K562 (cell line): ENCODE measurements around the gene CAPN5. TPM values are rescaled to one million over a fixed set of nuclear protein-coding genes. Genes with fewer than 3 reads are reported as not detected.

Experiments used
- ATAC-seq: fragments of 200-7000 bp; cut with Tn5 transposase; 3 replicates; pipeline ENCODE4 v1.9.1; 2020; ENCODE audit warnings: moderate library complexity
- BruUV-seq: library from RNA; stranded (reverse); fragments of 400-500 nt; replicated peaks from 2 replicates; lab custom pipeline; 2021; lab: Mats Ljungman, UMichigan
- CTCF ChIA-PET: fragments of 300-600 bp; formaldehyde crosslinking; extraction: SDS; loops from one replicate; lab custom pipeline; 2021; ENCODE audit warnings: low intra/inter-chr PET ratio; lab: Yijun Ruan, JAX
- POLR2A ChIA-PET: fragments of 300-600, 350-650 bp; sonication (Branson Sonifier 250); formaldehyde crosslinking; extraction: SDS; loops from one replicate; lab custom pipeline; 2021; ENCODE audit warnings: antibody characterized with exemption, inconsistent platforms; lab: Yijun Ruan, JAX
- DNase-seq, 4 experiments: peaks; one replicate each; pipeline versions ENCODE4 v3.0.0 to v3.0.0-alpha.2; 2011 to 2018; ENCODE audit warnings: low spot score in 3 of 4, mixed read lengths in 3 of 4; ENCODE audit errors: extremely low read depth in 1 of 4
- FAIRE-seq: peaks from 2 replicates; lab custom pipeline; 2011; peaks lifted over from hg19 to GRCh38; lab: Jason Lieb, UNC
- H2AFZ ChIP-seq: 2 replicates; pipeline ENCODE4 v1.6.0; 2011; ENCODE audit warnings: low read depth, low read length, control low read depth, inconsistent platforms
- H3K27ac ChIP-seq: fragments of 200-600 bp; 3 replicates; pipeline ENCODE4 v1.8.0; 2011; ENCODE audit warnings: low read depth, mild to moderate bottlenecking, control low read depth, inconsistent platforms, low read length, moderate library complexity, mixed read lengths; ENCODE audit errors: extremely low read depth
- H3K27me3 ChIP-seq, 2 experiments: fragments of 300-600 bp in 1 of 2; 2 replicates in 1 of 2; 3 replicates in 1 of 2; pipeline versions ENCODE4 v1.6.0 to v1.8.0; 2011; ENCODE audit warnings: inconsistent platforms in 2 of 2, low read length in 2 of 2, mild to moderate bottlenecking in 1 of 2, mixed read lengths in 1 of 2, moderate library complexity in 1 of 2; ENCODE audit not compliant: control insufficient read depth in 2 of 2, insufficient read depth in 2 of 2
- H3K36me3 ChIP-seq: fragments of 300-600 bp; 3 replicates; pipeline ENCODE4 v1.8.0; 2011; ENCODE audit warnings: mild to moderate bottlenecking, low read length, inconsistent platforms; ENCODE audit not compliant: control insufficient read depth, insufficient read depth
- H3K4me1 ChIP-seq, 2 experiments: fragments of 200-600 bp in 1 of 2; replicated peaks in 1 of 2; 2 replicates in 1 of 2; 3 replicates in 1 of 2; pipeline versions ENCODE4 v1.5.1 to v1.8.0; 2011; ENCODE audit warnings: inconsistent platforms in 2 of 2, low read length in 2 of 2, mild to moderate bottlenecking in 1 of 2, mixed read lengths in 1 of 2, moderate library complexity in 1 of 2; ENCODE audit not compliant: control insufficient read depth in 2 of 2, insufficient read depth in 2 of 2
- H3K4me2 ChIP-seq: 2 replicates; pipeline ENCODE4 v1.6.1; 2011; ENCODE audit warnings: low read length, control low read depth, inconsistent platforms, mixed read lengths; ENCODE audit not compliant: insufficient read depth
- H3K4me3 ChIP-seq: fragments of 200-600 bp; sonication (generic), shearing (Covaris generic); 2 replicates; pipeline ENCODE4 v1.5.1; 2016; ENCODE audit warnings: control low read depth, inconsistent platforms
- H3K79me2 ChIP-seq: fragments of 200-600 bp; 3 replicates; pipeline ENCODE4 v1.8.0; 2011; ENCODE audit warnings: low read length, inconsistent platforms; ENCODE audit not compliant: control insufficient read depth, insufficient read depth
- H3K9ac ChIP-seq, 2 experiments: 2 replicates each; pipeline versions ENCODE4 v1.6.0 to v1.6.1; 2011; ENCODE audit warnings: low read depth in 2 of 2, low read length in 2 of 2, control low read depth in 1 of 2, inconsistent platforms in 1 of 2, mild to moderate bottlenecking in 1 of 2, mixed read lengths in 1 of 2; ENCODE audit not compliant: insufficient read depth in 1 of 2
- H3K9me1 ChIP-seq: one replicate; pipeline ENCODE4 v1.6.0; 2011; ENCODE audit warnings: inconsistent platforms, mild to moderate bottlenecking, low read length, moderate library complexity; ENCODE audit not compliant: control insufficient read depth, insufficient read depth
- H3K9me3 ChIP-seq: replicated peaks from 2 replicates; pipeline ENCODE4 v1.5.1; 2011; ENCODE audit warnings: low read depth, low read length, inconsistent platforms; ENCODE audit not compliant: control insufficient read depth, insufficient read depth
- H4K20me1 ChIP-seq: replicated peaks from 2 replicates; pipeline ENCODE4 v1.6.1; 2011; ENCODE audit warnings: low read length, inconsistent platforms, mixed read lengths; ENCODE audit not compliant: control insufficient read depth, insufficient read depth
- ARID3B ChIP-seq: fragments of 250-450 bp; sonication (Bioruptor Pico); IDR thresholded peaks from 2 replicates; pipeline ENCODE4 v1.4.0; 2020; ENCODE audit warnings: borderline replicate concordance
- PTBP1 ChIP-seq: fragments of 200-400 bp; formaldehyde crosslinking; IDR thresholded peaks from 2 replicates; pipeline ENCODE4 v1.6.1; 2017; ENCODE audit warnings: low read depth, low read length
- ZC3H11A ChIP-seq: IDR thresholded peaks from 2 replicates; pipeline ENCODE4 v1.6.1; 2012; ENCODE audit warnings: low read depth, low read length, improper control_type of control experiment
- ZNF41 ChIP-seq: fragments of 250-450 bp; sonication (Bioruptor Pico); conservative IDR thresholded peaks from 2 replicates; pipeline ENCODE4 v1.4.0; 2020; ENCODE audit warnings: mild to moderate bottlenecking
- ZNF668 ChIP-seq: fragments of 250-450 bp; sonication (Bioruptor Pico); IDR thresholded peaks from 2 replicates; pipeline ENCODE4 v1.8.0; 2022; ENCODE audit warnings: mild to moderate bottlenecking, inconsistent platforms
- WGBS: fragments of 100-300 bp; shearing (Covaris generic); methylation state at CpG from one replicate; pipeline ENCODE4 v1.1.6; 2016; ENCODE audit warnings: low coverage, mixed read lengths; ENCODE audit not compliant: insufficient coverage; ENCODE audit errors: missing lambda C conversion rate; 5-methylcytosine and 5-hydroxymethylcytosine counted together
- in situ Hi-C: fragments of 300-500 bp; cut with MboI; formaldehyde crosslinking; loops from 4 replicates; pipeline ENCODE4 v1.15.0; 2018; ENCODE audit warnings: inconsistent platforms, mixed read lengths
- intact Hi-C: fragments of 100-400 bp; cut with micrococcal nuclease; formaldehyde crosslinking; loops from 2 replicates; pipeline ENCODE4 v1.14.2; 2022
- polyA plus RNA-seq, 8 experiments: library from polyadenylated mRNA; depleted of rRNA in 4 of 8; stranded (reverse) in 5 of 8; unstranded in 3 of 8; fragments of >200 nt; fragmentation: Nextera tagmentation in 2 of 8; fragmentation: Illumina TruSeq in 1 of 8; extraction: Ambion mirVana in 2 of 8; extraction: Trizol in 1 of 8; gene quantifications; 2 replicates each; pipeline versions ENCODE4 v1.2.1 to v1.2.3, GENCODE V29; 2011 to 2014; ENCODE audit warnings: inconsistent platforms in 1 of 8, missing spikeins in 1 of 8
- total RNA-seq, 7 experiments: library from RNA; depleted of rRNA in 6 of 7; stranded (reverse); fragments of >200 nt in 6 of 7; fragmentation: Illumina TruSeq in 2 of 7; extraction: Trizol in 2 of 7; gene quantifications; 2 replicates each; pipeline versions ENCODE4 v1.2.1 to v1.2.3, GENCODE V29; 2011 to 2021; ENCODE audit warnings: low replicate concordance in 1 of 7
- TF ChIP-seq, protein P1 (sequence below), 2 experiments: fragments of 250-450 bp in 1 of 2; fragments of 450-650 bp in 1 of 2; sonication (Bioruptor Pico) in 1 of 2; IDR thresholded peaks; 2 replicates each; pipeline versions ENCODE4 v1.6.1 to v1.8.0; 2016 to 2021; ENCODE audit warnings: mild to moderate bottlenecking in 2 of 2, moderate library complexity in 2 of 2, missing compliant biosample characterization in 1 of 2, missing genetic modification characterization in 1 of 2

CAPN5 gene
- total and polyA plus RNA-seq, 9 of the 15 experiments (the other 6 are each of a cell fraction or from before 2014, with no cell fraction given), result 0.04 to 0.44 (median 0.14) TPM; not detected in 2

GRCh38 chr11:77082838-77083565 lies 16.2 kb downstream of the CAPN5 start:
- no peaks in the 10 kb centered on the region for H3K9me1 ChIP-seq
- no peaks in the 10 kb centered on the region for H4K20me1 ChIP-seq
- POLR2A ChIA-PET, result interaction anchor here (0.6 to 1.5 kb wide), 5 partner anchors 9 to 519 kb away, joined by 3 to 4 read pairs (median 3); no protein-coding TSS in a partner anchor
- H3K27me3 ChIP-seq, result peaks cover 0 to 16% of the 10 kb centered on the region in 2 experiments; a peak in 2 of 5 replicates
- no peak overlapping the region for H3K4me2 ChIP-seq
- in situ Hi-C loops, result no loop called here
- no TSS peak for BruUV-seq
- H3K4me1 ChIP-seq, result peaks cover 0 to 20% of the 10 kb centered on the region in 2 experiments; a peak in 3 of 5 replicates
- H2AFZ ChIP-seq, result no peak overlapping the region
- H3K79me2 ChIP-seq, result no peaks in the 10 kb centered on the region
- DNase-seq (no peak), ATAC-seq (peak; percentile 15; the same call in 2 of the 3 replicates), FAIRE-seq (no peak)
- intact Hi-C loops, result no loop called here
- CTCF ChIA-PET, result no interaction called here
- peak overlapping the region in 1 of 2 experiments; percentile 67; a peak in 1 of 4 replicates for H3K9ac ChIP-seq
- no peak overlapping the region for H3K27ac ChIP-seq
- TF ChIP-seq ARID3B (CRISPR knock-in tag), result no peak
- TF ChIP-seq, protein P1, sequence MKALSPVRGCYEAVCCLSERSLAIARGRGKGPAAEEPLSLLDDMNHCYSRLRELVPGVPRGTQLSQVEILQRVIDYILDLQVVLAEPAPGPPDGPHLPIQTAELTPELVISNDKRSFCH (CRISPR knock-in tag; IDR thresholded peaks at IDR 0.05), result no peak
- TF ChIP-seq, protein P1 (tag; IDR thresholded peaks at IDR 0.05), result no peak
- no peak for TF ChIP-seq PTBP1
- TF ChIP-seq ZNF41 (CRISPR knock-in tag), result no peak
- no peak for TF ChIP-seq ZC3H11A
- no peak for TF ChIP-seq ZNF668
- WGBS, result 48% methylated on average over 14 of the region's 15 CpGs
- H3K4me3 ChIP-seq, result no peak overlapping the region
- H3K36me3 ChIP-seq, result no peaks in the 10 kb centered on the region
- no peaks in the 10 kb centered on the region for H3K9me3 ChIP-seq
